Measurements from ENCODE around the gene NRXN3.

NRXN3 gene

DNA sequence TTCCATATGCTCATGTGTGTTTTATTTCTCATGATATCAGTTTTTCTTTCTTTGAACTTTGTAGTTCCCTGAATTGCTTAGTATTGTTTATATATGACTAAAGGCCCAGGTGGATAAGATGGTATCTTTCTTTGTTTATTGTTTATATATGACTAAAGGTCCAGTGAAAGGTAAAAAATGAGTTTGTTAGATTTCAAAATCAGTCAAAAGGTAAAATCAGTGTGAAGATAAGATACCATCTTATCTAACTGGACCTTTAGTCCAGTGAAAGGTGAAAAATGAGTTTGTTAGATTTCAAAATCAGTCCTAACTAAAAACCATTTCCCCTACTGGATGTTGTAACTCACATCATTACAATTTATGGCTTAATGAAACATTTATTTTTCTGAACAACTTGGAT lies 1150.9 kb downstream of the NRXN3 start:
- H4K20me1 ChIP-seq (ENCODE audit: insufficient read depth, low read length) = no peaks in the 10 kb centered on the region
- H3K79me2 ChIP-seq (ENCODE audit: insufficient read depth, low read length) = no peaks in the 10 kb centered on the region
- no peaks in the 10 kb centered on the region for H3K36me3 ChIP-seq (ENCODE audit: insufficient read depth, low read length)
- no peak for TF ChIP-seq EZH2 (IDR thresholded peaks at IDR 0.05; ENCODE audit: borderline replicate concordance, low read length)
- TF ChIP-seq, protein P1, sequence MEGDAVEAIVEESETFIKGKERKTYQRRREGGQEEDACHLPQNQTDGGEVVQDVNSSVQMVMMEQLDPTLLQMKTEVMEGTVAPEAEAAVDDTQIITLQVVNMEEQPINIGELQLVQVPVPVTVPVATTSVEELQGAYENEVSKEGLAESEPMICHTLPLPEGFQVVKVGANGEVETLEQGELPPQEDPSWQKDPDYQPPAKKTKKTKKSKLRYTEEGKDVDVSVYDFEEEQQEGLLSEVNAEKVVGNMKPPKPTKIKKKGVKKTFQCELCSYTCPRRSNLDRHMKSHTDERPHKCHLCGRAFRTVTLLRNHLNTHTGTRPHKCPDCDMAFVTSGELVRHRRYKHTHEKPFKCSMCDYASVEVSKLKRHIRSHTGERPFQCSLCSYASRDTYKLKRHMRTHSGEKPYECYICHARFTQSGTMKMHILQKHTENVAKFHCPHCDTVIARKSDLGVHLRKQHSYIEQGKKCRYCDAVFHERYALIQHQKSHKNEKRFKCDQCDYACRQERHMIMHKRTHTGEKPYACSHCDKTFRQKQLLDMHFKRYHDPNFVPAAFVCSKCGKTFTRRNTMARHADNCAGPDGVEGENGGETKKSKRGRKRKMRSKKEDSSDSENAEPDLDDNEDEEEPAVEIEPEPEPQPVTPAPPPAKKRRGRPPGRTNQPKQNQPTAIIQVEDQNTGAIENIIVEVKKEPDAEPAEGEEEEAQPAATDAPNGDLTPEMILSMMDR (IDR thresholded peaks at IDR 0.05; ENCODE audit: low read length) = no peak
- no peak overlapping the region for H3K4me2 ChIP-seq (ENCODE audit: low read length)
- no peak overlapping the region for H3K27ac ChIP-seq (ENCODE audit: low read depth, low read length, poor library complexity, severe bottlenecking)
- no peaks in the 10 kb centered on the region for H3K9me2 ChIP-seq (ENCODE audit: low read depth, low read length)
- H3K27me3 ChIP-seq (ENCODE audit: insufficient read depth, low read length) = no peaks in the 10 kb centered on the region
- no peak overlapping the region for H3K4me3 ChIP-seq (ENCODE audit: low read depth, low read length, poor library complexity, severe bottlenecking)
- H3K9me3 ChIP-seq (ENCODE audit: low read length) = no peaks in the 10 kb centered on the region
- H3F3A ChIP-seq (ENCODE audit: insufficient read depth, low read length) = no peaks in the 10 kb centered on the region
- H3K9ac ChIP-seq (ENCODE audit: low read length) = no peak overlapping the region
- no peaks in the 10 kb centered on the region for H3K4me1 ChIP-seq (ENCODE audit: insufficient read depth, low read length, severe bottlenecking)
- no peak overlapping the region for H2AFZ ChIP-seq (ENCODE audit: low read length)

DNA sequence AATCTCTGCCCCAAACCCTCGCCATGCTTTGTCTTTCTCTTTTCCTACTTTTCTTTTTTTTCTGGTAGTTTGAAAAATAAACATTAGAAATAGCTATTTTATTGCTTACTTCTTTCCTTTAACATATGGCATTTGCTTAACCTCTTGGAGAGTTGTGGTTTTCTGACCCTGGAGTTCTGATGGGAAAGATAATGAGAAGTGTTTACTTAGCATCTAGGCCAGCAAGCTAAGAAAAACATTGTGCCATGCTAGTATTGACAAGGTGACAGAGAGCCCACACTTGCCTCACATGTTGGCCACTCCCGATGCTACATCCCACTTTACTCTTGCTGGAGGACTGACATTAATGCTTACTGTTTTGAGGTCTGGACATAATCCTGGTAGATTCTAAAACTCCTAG lies 1154.9 kb downstream of the NRXN3 start:
- H3K4me3 ChIP-seq (ENCODE audit: low read depth, low read length, poor library complexity, severe bottlenecking) = no peak overlapping the region
- no peak for TF ChIP-seq EZH2 (IDR thresholded peaks at IDR 0.05; ENCODE audit: borderline replicate concordance, low read length)
- TF ChIP-seq, protein P1 (IDR thresholded peaks at IDR 0.05; ENCODE audit: low read length) = no peak

DNA sequence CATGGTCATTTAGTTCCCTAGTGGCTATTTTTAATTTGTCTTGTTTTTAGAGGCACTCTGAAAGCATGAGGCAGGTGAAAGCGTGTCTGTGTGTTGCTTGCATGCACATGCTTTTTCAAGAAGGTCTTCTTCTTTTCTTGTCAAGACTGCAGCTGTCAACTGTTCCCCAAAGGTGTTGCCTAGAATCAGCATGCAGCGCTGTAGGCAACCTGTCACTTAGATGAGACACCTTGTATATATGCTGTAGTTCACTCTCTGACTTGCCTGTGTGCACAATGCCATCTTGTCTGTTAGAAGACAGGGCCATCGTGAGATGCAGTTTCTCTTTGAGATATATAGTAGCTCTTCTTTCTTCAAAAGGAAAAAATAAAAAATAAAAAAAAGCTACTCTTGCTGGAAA lies 1155.4 kb downstream of the NRXN3 start:
- Histone ChIP-seq H3K27me3 (ENCODE audit: insufficient read depth, low read length) (no peaks in the 10 kb centered on the region), H3K36me3 (ENCODE audit: insufficient read depth, low read length) (no peaks in the 10 kb centered on the region), H3K27ac (ENCODE audit: low read depth, low read length, poor library complexity, severe bottlenecking) (no peak overlapping the region), H4K20me1 (ENCODE audit: insufficient read depth, low read length) (no peaks in the 10 kb centered on the region), H3K9me2 (ENCODE audit: low read depth, low read length) (no peaks in the 10 kb centered on the region), H2AFZ (ENCODE audit: low read length) (no peak overlapping the region), H3K9me3 (ENCODE audit: low read length) (no peaks in the 10 kb centered on the region), H3K4me3 (ENCODE audit: low read depth, low read length, poor library complexity, severe bottlenecking) (no peak overlapping the region), H3K4me2 (ENCODE audit: low read length) (no peak overlapping the region), H3K79me2 (ENCODE audit: insufficient read depth, low read length) (no peaks in the 10 kb centered on the region), H3K9ac (ENCODE audit: low read length) (no peak overlapping the region), H3F3A (ENCODE audit: insufficient read depth, low read length) (no peaks in the 10 kb centered on the region), H3K4me1 (ENCODE audit: insufficient read depth, low read length, severe bottlenecking) (no peaks in the 10 kb centered on the region)
- TF ChIP-seq, protein P1 (IDR thresholded peaks at IDR 0.05; ENCODE audit: low read length) = no peak
- TF ChIP-seq EZH2 (IDR thresholded peaks at IDR 0.05; ENCODE audit: borderline replicate concordance, low read length) = no peak

More for the DNA sequence above, 1154.9 kb downstream of the NRXN3 start:
- Histone ChIP-seq H3K9ac (ENCODE audit: low read length) (no peak overlapping the region), H3K27me3 (ENCODE audit: insufficient read depth, low read length) (no peaks in the 10 kb centered on the region), H3K36me3 (ENCODE audit: insufficient read depth, low read length) (no peaks in the 10 kb centered on the region), H2AFZ (ENCODE audit: low read length) (no peak overlapping the region), H3F3A (ENCODE audit: insufficient read depth, low read length) (no peaks in the 10 kb centered on the region), H3K9me3 (ENCODE audit: low read length) (no peaks in the 10 kb centered on the region), H3K27ac (ENCODE audit: low read depth, low read length, poor library complexity, severe bottlenecking) (no peak overlapping the region), H3K4me1 (ENCODE audit: insufficient read depth, low read length, severe bottlenecking) (no peaks in the 10 kb centered on the region), H3K9me2 (ENCODE audit: low read depth, low read length) (no peaks in the 10 kb centered on the region), H4K20me1 (ENCODE audit: insufficient read depth, low read length) (no peaks in the 10 kb centered on the region), H3K79me2 (ENCODE audit: insufficient read depth, low read length) (no peaks in the 10 kb centered on the region), H3K4me2 (ENCODE audit: low read length) (no peak overlapping the region)

Measured in OCI-LY1 (cell line).